ENCODE measurements around the gene TAF1A.
A peak's percentile ranks its signal among the peaks of the same experiment; 100 is the strongest.

TAF1A gene

DNA sequence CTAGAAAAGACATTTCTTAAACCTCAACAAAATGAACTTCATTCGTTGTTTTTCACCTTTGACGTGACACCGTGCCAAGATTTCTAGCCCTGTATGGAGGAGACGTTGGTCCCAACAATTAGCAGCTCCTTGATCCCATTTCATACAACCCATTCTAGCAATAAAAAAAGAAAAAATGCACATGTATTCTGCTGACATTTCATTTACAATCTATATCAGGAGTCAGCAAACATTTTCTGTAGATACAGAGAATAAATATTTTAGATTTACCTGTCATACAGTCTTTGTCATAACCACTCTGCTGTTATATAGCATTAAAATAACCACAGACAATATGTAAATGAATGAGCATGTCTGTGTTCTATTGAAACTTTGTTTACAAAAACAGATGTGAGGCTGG lies 7.0 kb upstream of the TAF1A start:
- Histone ChIP-seq H3K27ac (ENCODE audit: low read depth, low read length) (no peak overlapping the region), H3K4me1 (ENCODE audit: control insufficient read depth, insufficient read depth, low read length) (no peaks in the 10 kb centered on the region), H3K9me3 (ENCODE audit: control insufficient read depth, insufficient read depth, low read length) (no peaks in the 10 kb centered on the region), H3K27me3 (ENCODE audit: control insufficient read depth, insufficient read depth, low read length) (no peaks in the 10 kb centered on the region), H3K4me3 (ENCODE audit: low read depth, low read length) (no peak overlapping the region), H3K9ac (ENCODE audit: low read depth, low read length) (no peak overlapping the region), H3K36me3 (ENCODE audit: control insufficient read depth, insufficient read depth, low read length) (no peaks in the 10 kb centered on the region)

DNA sequence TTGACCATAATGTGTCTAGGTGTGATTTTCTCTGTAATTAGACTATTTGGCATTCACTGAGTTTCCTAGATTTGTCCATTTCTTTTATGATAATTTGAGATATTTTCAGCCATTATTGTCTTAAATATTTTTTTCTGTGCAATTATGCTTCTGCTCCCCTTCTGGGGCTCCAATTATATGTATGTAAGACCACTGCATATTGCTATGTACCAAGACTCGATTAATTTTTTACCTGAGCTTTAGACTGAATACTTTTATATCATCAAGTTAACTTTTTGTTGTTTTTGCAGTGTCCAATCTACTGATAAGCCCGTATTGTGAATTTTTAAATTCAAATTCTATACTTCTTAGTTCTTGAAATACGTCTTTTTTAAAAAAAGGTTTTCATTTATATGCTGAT lies 5.1 kb upstream of the TAF1A start:
- Histone ChIP-seq H3K27ac (ENCODE audit: low read depth, low read length) (no peak overlapping the region), H3K9ac (ENCODE audit: low read depth, low read length) (no peak overlapping the region), H3K9me3 (ENCODE audit: control insufficient read depth, insufficient read depth, low read length) (no peaks in the 10 kb centered on the region), H3K4me3 (ENCODE audit: low read depth, low read length) (no peak overlapping the region), H3K4me1 (ENCODE audit: control insufficient read depth, insufficient read depth, low read length) (no peaks in the 10 kb centered on the region), H3K36me3 (ENCODE audit: control insufficient read depth, insufficient read depth, low read length) (no peaks in the 10 kb centered on the region), H3K27me3 (ENCODE audit: control insufficient read depth, insufficient read depth, low read length) (no peaks in the 10 kb centered on the region)

DNA sequence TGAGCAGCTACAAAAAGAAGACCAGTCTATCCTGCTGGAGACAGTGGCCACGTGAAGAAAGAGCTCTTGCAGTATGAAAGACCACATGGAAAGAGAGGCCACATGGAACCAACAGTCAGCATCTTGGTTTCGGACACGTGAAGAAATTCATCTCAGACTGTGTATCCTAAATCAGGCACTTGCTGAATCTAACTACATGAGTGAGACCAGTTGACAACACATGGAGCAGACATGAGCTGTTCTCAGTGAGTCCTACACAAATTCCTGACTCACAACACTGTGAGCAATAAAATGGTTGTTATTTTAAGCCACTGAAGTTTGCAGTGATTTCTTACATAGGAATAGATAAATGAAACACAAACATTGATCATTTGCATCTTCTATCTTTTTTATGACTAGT lies 2.4 kb upstream of the TAF1A start:
- Histone ChIP-seq H3K27ac (ENCODE audit: low read depth, low read length) (no peak overlapping the region), H3K4me3 (ENCODE audit: low read depth, low read length) (no peak overlapping the region), H3K4me1 (ENCODE audit: control insufficient read depth, insufficient read depth, low read length) (no peaks in the 10 kb centered on the region), H3K27me3 (ENCODE audit: control insufficient read depth, insufficient read depth, low read length) (no peaks in the 10 kb centered on the region), H3K9ac (ENCODE audit: low read depth, low read length) (no peak overlapping the region), H3K9me3 (ENCODE audit: control insufficient read depth, insufficient read depth, low read length) (no peaks in the 10 kb centered on the region), H3K36me3 (ENCODE audit: control insufficient read depth, insufficient read depth, low read length) (peaks cover 10% of the 10 kb centered on the region)

DNA sequence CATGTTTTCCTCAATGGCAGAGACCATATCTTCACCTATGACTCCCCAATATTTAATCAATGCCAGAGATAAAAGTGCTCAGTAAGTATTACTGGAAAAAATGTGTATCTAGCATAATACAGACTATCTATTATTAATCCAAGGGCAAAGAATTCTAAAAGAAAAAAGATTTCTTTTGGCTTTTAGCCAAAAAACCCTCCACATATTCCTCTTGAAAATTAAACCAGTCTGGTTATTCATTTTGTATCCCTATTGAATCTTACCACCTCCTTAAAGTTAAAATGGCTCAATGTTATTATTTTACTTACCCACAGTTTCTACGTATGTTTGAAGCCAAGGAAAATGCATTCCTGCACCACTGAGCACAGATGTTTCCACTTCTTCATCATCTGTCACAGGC lies 1.6 kb downstream of the TAF1A start:
- no peak overlapping the region for H3K27ac ChIP-seq (ENCODE audit: low read depth, low read length)
- peak overlapping the region; percentile 79 for H3K4me3 ChIP-seq (ENCODE audit: low read depth, low read length)
- peaks cover 44% of the 10 kb centered on the region for H3K36me3 ChIP-seq (ENCODE audit: control insufficient read depth, insufficient read depth, low read length)
- H3K9me3 ChIP-seq (ENCODE audit: control insufficient read depth, insufficient read depth, low read length), result no peaks in the 10 kb centered on the region
- H3K4me1 ChIP-seq (ENCODE audit: control insufficient read depth, insufficient read depth, low read length), result no peaks in the 10 kb centered on the region
- H3K9ac ChIP-seq (ENCODE audit: low read depth, low read length), result no peak overlapping the region
- no peaks in the 10 kb centered on the region for H3K27me3 ChIP-seq (ENCODE audit: control insufficient read depth, insufficient read depth, low read length)

DNA sequence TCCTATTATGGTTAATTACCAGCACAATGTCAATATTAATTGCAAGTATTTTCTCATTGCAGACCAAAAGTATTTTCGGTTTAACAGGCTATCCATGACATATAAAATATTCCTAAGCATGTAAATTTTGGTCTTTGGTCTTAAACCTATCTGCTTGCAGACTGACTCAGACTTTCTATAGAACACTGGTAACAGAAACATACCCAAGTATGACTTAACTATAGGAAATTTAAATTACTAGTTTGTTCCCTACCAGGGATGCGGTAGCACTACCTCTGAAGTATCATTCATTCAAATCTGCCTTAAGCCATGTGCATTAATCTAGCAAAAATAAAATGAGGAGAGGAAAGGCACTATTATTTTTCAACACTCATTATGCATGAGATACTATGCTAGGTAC lies 2.9 kb downstream of the TAF1A start:
- H3K4me3 ChIP-seq (ENCODE audit: low read depth, low read length), result no peak overlapping the region
- H3K9me3 ChIP-seq (ENCODE audit: control insufficient read depth, insufficient read depth, low read length), result no peaks in the 10 kb centered on the region
- H3K36me3 ChIP-seq (ENCODE audit: control insufficient read depth, insufficient read depth, low read length), result peaks cover 57% of the 10 kb centered on the region
- H3K27me3 ChIP-seq (ENCODE audit: control insufficient read depth, insufficient read depth, low read length), result no peaks in the 10 kb centered on the region
- no peak overlapping the region for H3K9ac ChIP-seq (ENCODE audit: low read depth, low read length)
- H3K4me1 ChIP-seq (ENCODE audit: control insufficient read depth, insufficient read depth, low read length), result no peaks in the 10 kb centered on the region
- no peak overlapping the region for H3K27ac ChIP-seq (ENCODE audit: low read depth, low read length)

DNA sequence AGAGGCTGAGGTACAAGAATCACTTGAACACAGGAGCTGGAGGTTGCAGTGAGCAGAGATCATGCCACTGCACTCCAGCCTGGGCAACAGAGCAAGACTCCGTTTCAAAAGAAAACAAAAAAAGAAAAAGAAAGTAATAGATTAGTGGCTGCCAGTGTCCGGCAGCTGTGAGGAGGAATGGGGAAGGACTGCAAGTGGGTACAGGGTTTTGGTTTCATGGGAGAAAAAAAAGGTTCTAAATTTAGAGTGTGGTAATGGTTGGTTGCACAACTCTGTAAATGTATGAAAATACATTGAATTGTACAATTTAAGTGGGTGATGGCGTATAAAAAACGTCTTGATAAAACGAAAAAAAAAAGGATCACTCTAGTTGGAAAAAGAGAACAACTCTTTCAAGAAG lies 6.7 kb downstream of the TAF1A start:
- Histone ChIP-seq H3K27me3 (ENCODE audit: control insufficient read depth, insufficient read depth, low read length) (no peaks in the 10 kb centered on the region), H3K4me3 (ENCODE audit: low read depth, low read length) (no peak overlapping the region), H3K9ac (ENCODE audit: low read depth, low read length) (no peak overlapping the region), H3K9me3 (ENCODE audit: control insufficient read depth, insufficient read depth, low read length) (no peaks in the 10 kb centered on the region), H3K4me1 (ENCODE audit: control insufficient read depth, insufficient read depth, low read length) (no peaks in the 10 kb centered on the region), H3K36me3 (ENCODE audit: control insufficient read depth, insufficient read depth, low read length) (peaks cover 80% of the 10 kb centered on the region), H3K27ac (ENCODE audit: low read depth, low read length) (no peak overlapping the region)

DNA sequence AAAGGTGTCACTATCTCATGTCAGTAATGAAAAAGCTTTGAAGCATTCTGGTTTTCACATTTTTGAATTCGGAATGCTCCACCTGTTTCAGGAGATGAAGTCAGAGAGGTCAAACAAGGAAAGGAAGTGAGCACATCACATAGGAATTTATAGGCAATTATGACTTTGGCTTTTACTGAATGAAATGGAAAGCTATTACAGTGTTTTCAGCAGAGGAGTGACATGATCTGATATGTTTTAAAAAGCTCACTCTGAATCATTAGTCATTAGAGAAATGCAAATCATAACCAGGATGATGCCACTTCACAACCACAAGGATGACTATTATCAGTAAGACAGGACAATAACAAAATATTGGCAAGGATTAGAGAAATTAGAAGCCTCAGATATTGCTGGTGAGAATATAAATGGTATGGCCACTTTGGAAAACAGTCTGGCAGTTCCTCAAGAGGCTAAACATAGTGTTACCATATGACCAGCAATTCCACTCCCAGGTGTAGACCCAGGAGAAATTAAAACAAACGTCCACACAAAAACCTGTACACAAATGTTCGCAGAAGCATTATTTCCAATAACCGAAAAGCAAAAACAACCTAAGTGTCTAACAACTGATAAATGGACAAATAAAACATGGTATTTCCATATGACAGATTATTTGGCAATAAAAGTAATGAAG lies 7.5 kb downstream of the TAF1A start:
- no peaks in the 10 kb centered on the region for H3K9me3 ChIP-seq (ENCODE audit: control insufficient read depth, insufficient read depth, low read length)
- no peaks in the 10 kb centered on the region for H3K27me3 ChIP-seq (ENCODE audit: control insufficient read depth, insufficient read depth, low read length)
- H3K36me3 ChIP-seq (ENCODE audit: control insufficient read depth, insufficient read depth, low read length), result peaks cover 79% of the 10 kb centered on the region
- no peak overlapping the region for H3K27ac ChIP-seq (ENCODE audit: low read depth, low read length)
- H3K4me3 ChIP-seq (ENCODE audit: low read depth, low read length), result no peak overlapping the region
- no peak overlapping the region for H3K9ac ChIP-seq (ENCODE audit: low read depth, low read length)
- no peaks in the 10 kb centered on the region for H3K4me1 ChIP-seq (ENCODE audit: control insufficient read depth, insufficient read depth, low read length)

DNA sequence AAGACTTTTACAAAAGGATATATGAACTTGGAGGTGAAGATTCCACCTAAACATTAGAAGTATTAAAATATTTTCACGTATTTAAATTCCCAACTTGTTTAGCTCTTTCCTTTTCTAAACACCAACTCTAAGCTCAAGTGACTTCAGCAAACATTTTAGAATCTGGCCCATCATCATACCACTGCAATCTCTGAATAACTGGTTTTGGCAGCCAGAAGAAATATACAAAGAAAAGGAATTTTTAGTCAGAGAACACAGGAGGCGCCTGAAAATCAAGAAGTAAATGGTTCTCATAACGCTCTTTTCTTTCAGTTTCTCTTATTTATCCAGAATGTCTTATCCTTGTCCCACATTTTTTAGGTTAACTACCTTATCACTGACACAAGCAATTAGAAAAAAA lies 10.4 kb downstream of the TAF1A start:
- Histone ChIP-seq H3K9me3 (ENCODE audit: control insufficient read depth, insufficient read depth, low read length) (no peaks in the 10 kb centered on the region), H3K9ac (ENCODE audit: low read depth, low read length) (no peak overlapping the region), H3K4me3 (ENCODE audit: low read depth, low read length) (no peak overlapping the region), H3K4me1 (ENCODE audit: control insufficient read depth, insufficient read depth, low read length) (no peaks in the 10 kb centered on the region), H3K27me3 (ENCODE audit: control insufficient read depth, insufficient read depth, low read length) (no peaks in the 10 kb centered on the region), H3K36me3 (ENCODE audit: control insufficient read depth, insufficient read depth, low read length) (peaks cover 83% of the 10 kb centered on the region), H3K27ac (ENCODE audit: low read depth, low read length) (no peak overlapping the region)

DNA sequence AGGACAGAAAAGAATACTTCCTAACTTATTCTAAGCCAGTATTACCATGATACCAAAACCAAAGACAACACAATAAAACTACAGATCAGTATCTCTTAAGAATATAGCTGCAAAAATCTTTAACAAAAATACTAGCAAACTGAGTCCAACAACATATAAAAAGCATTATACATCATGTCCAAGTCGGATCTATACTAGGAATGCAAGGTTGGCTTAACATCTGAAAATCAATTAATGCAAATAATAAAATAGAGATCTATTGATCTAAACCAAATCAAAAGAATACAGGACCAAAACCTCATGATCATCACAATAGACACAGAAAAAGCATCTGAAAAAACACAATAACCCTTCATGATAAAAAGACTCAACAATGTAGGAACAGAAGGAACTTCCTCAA lies 18.9 kb downstream of the TAF1A start:
- Histone ChIP-seq H3K4me1 (ENCODE audit: control insufficient read depth, insufficient read depth, low read length) (no peaks in the 10 kb centered on the region), H3K27me3 (ENCODE audit: control insufficient read depth, insufficient read depth, low read length) (no peaks in the 10 kb centered on the region), H3K9me3 (ENCODE audit: control insufficient read depth, insufficient read depth, low read length) (no peaks in the 10 kb centered on the region), H3K27ac (ENCODE audit: low read depth, low read length) (no peak overlapping the region), H3K9ac (ENCODE audit: low read depth, low read length) (no peak overlapping the region), H3K36me3 (ENCODE audit: control insufficient read depth, insufficient read depth, low read length) (peaks cover 76% of the 10 kb centered on the region), H3K4me3 (ENCODE audit: low read depth, low read length) (no peak overlapping the region)

DNA sequence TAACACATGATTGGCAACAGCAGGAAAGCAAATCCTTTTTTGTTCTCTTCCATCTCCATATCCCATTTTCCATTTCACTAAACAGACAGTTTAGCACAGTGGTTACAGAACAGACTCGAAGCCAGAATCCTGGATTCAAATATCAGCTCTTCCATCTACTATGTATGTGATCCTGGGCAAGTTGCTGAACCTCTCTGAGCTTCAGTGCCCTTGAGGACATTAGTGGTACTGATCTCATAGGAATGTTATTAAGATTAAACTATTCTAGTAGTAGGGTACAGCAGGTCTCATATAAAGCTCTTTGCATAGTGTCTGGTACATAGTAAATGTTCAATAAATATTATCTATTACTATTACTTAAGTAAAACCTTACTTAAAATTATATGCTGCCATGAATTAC lies 28.1 kb downstream of the TAF1A start:
- Histone ChIP-seq H3K36me3 (ENCODE audit: control insufficient read depth, insufficient read depth, low read length) (peaks cover 86% of the 10 kb centered on the region), H3K27me3 (ENCODE audit: control insufficient read depth, insufficient read depth, low read length) (no peaks in the 10 kb centered on the region), H3K27ac (ENCODE audit: low read depth, low read length) (no peak overlapping the region), H3K9ac (ENCODE audit: low read depth, low read length) (no peak overlapping the region), H3K4me3 (ENCODE audit: low read depth, low read length) (no peak overlapping the region), H3K4me1 (ENCODE audit: control insufficient read depth, insufficient read depth, low read length) (no peaks in the 10 kb centered on the region), H3K9me3 (ENCODE audit: control insufficient read depth, insufficient read depth, low read length) (no peaks in the 10 kb centered on the region)

DNA sequence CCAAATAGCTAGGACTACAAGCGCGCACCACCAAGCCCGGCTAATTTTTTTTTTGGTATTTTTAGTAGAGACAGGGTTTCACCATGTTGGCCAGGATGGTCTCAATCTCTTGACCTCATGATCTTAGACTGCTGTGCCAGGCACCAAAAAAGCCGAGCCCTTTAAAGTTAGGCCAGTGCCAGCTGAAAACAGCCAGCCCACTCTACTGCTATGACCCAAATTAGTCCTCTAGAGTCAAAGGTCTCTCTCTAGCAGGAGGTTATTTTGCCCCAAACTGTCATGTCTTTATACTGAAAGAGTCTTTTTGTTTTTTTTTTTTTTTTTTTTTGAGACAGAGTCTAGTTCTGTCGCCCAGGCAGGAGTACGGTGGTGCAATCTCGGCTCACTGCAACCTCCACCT lies 32.2 kb downstream of the TAF1A start:
- Histone ChIP-seq H3K27ac (ENCODE audit: low read depth, low read length) (no peak overlapping the region), H3K36me3 (ENCODE audit: control insufficient read depth, insufficient read depth, low read length) (peaks cover 73% of the 10 kb centered on the region), H3K4me1 (ENCODE audit: control insufficient read depth, insufficient read depth, low read length) (no peaks in the 10 kb centered on the region), H3K9ac (ENCODE audit: low read depth, low read length) (no peak overlapping the region), H3K4me3 (ENCODE audit: low read depth, low read length) (no peak overlapping the region), H3K27me3 (ENCODE audit: control insufficient read depth, insufficient read depth, low read length) (no peaks in the 10 kb centered on the region), H3K9me3 (ENCODE audit: control insufficient read depth, insufficient read depth, low read length) (no peaks in the 10 kb centered on the region)

DNA sequence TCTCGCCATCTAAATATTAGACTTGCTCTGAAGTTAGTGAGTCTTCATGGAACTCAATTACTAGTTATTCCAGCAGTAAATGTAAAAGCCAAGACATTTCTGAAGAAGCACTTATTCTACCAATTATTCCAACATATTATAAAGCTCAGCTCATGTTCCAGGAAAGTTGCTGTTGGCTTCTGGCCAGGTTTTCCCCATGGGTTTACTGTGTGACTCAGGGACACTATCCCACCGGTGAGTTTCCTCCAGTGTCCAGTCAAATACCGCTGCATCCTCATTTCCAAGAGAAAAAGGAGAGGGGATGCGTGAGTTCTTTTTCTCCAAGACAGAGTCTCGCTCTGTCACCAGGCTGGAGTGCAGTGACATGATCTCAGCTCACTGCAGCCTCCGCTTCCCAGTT lies 32.6 kb downstream of the TAF1A start:
- Histone ChIP-seq H3K4me3 (ENCODE audit: low read depth, low read length) (no peak overlapping the region), H3K36me3 (ENCODE audit: control insufficient read depth, insufficient read depth, low read length) (peaks cover 69% of the 10 kb centered on the region), H3K27ac (ENCODE audit: low read depth, low read length) (no peak overlapping the region), H3K9ac (ENCODE audit: low read depth, low read length) (no peak overlapping the region), H3K9me3 (ENCODE audit: control insufficient read depth, insufficient read depth, low read length) (no peaks in the 10 kb centered on the region), H3K4me1 (ENCODE audit: control insufficient read depth, insufficient read depth, low read length) (no peaks in the 10 kb centered on the region), H3K27me3 (ENCODE audit: control insufficient read depth, insufficient read depth, low read length) (no peaks in the 10 kb centered on the region)
